HepG2 (cell line): ENCODE data around the gene C2orf49. TPM values are rescaled to one million over a fixed set of nuclear protein-coding genes. Genes with fewer than 3 reads are reported as not detected.

Source experiments
- BCLAF1 ChIP-seq: fragments of 450-650 bp; IDR thresholded peaks from 2 replicates; pipeline ENCODE4 v1.6.1; 2017; ENCODE audit warnings: mild to moderate bottlenecking
- HNRNPL ChIP-seq: fragments of 200-400 bp; formaldehyde crosslinking; IDR thresholded peaks from 2 replicates; pipeline ENCODE4 v1.6.1; 2017; ENCODE audit warnings: mild to moderate bottlenecking, low read depth, low read length
- SMAD1 ChIP-seq: sonication (generic); formaldehyde crosslinking; IDR thresholded peaks from 2 replicates; pipeline ENCODE4 v1.4.0; 2020; ENCODE audit warnings: missing genetic modification reagents, low read depth, mild to moderate bottlenecking, borderline replicate concordance
- STAT6 ChIP-seq: sonication (generic); formaldehyde crosslinking; IDR thresholded peaks from 2 replicates; pipeline ENCODE4 v1.4.0; 2020; ENCODE audit warnings: missing genetic modification reagents, mild to moderate bottlenecking, borderline replicate concordance
- U2AF1 ChIP-seq: fragments of 200-400 bp; formaldehyde crosslinking; optimal IDR thresholded peaks from 2 replicates; pipeline ENCODE3; 2017; ENCODE audit warnings: mild to moderate bottlenecking, low read depth, low read length
- ZNF101 ChIP-seq: sonication (generic); formaldehyde crosslinking; IDR thresholded peaks from 2 replicates; pipeline ENCODE4 v1.4.0; 2020; ENCODE audit warnings: mild to moderate bottlenecking, low read depth, missing genetic modification reagents, borderline replicate concordance
- ZNF350 ChIP-seq: sonication (generic); formaldehyde crosslinking; IDR thresholded peaks from 2 replicates; pipeline ENCODE4 v1.4.0; 2020; ENCODE audit warnings: mild to moderate bottlenecking, low read depth, missing genetic modification reagents, borderline replicate concordance
- ZNF468 ChIP-seq: sonication (generic); formaldehyde crosslinking; IDR thresholded peaks from 2 replicates; pipeline ENCODE4 v1.8.0; 2022; ENCODE audit warnings: mild to moderate bottlenecking, moderate library complexity, missing genetic modification reagents
- ZNF567 ChIP-seq: sonication (generic); formaldehyde crosslinking; IDR thresholded peaks from 2 replicates; pipeline ENCODE4 v1.8.1; 2023; ENCODE audit warnings: mild to moderate bottlenecking, missing genetic modification reagents, borderline replicate concordance
- ZNF879 ChIP-seq: sonication (generic); formaldehyde crosslinking; IDR thresholded peaks from 2 replicates; pipeline ENCODE4 v1.8.1; 2023; ENCODE audit warnings: missing genetic modification reagents
- polyA plus RNA-seq, 8 experiments: library from polyadenylated mRNA; depleted of rRNA in 3 of 8; stranded (reverse) in 7 of 8; unstranded in 1 of 8; fragments of >200 nt; fragmentation: Illumina TruSeq in 4 of 8; extraction: Trizol in 4 of 8; gene quantifications; 2 replicates each; pipeline versions ENCODE4 v1.2.1 to v1.2.3, GENCODE V29; 2011 to 2016; ENCODE audit warnings: low read depth in 4 of 8, missing spikeins in 1 of 8, mixed read lengths in 1 of 8; ENCODE audit not compliant: insufficient read depth in 1 of 8
- total RNA-seq, 5 experiments: library from RNA; depleted of rRNA; stranded (reverse); fragments of >200 nt; fragmentation: Illumina TruSeq; extraction: Trizol; gene quantifications; 2 replicates each; pipeline ENCODE4 v1.2.3, GENCODE V29; 2016; ENCODE audit warnings: low read depth in 1 of 5
- TF ChIP-seq, protein P1 (sequence below), 2 experiments: fragments of 450-650 bp in 1 of 2; sonication (generic) in 1 of 2; formaldehyde crosslinking in 1 of 2; IDR thresholded peaks; 2 replicates each; pipeline versions ENCODE4 v1.6.1 to v1.8.0; 2016 to 2022; ENCODE audit warnings: antibody characterized with exemption in 1 of 2, mild to moderate bottlenecking in 1 of 2, missing genetic modification reagents in 1 of 2

Gene C2orf49
- total and polyA plus RNA-seq, 2 of the 13 experiments (the other 11 are each of a cell fraction or from before 2014, with no cell fraction given), result 24.7 to 28.8 TPM

DNA sequence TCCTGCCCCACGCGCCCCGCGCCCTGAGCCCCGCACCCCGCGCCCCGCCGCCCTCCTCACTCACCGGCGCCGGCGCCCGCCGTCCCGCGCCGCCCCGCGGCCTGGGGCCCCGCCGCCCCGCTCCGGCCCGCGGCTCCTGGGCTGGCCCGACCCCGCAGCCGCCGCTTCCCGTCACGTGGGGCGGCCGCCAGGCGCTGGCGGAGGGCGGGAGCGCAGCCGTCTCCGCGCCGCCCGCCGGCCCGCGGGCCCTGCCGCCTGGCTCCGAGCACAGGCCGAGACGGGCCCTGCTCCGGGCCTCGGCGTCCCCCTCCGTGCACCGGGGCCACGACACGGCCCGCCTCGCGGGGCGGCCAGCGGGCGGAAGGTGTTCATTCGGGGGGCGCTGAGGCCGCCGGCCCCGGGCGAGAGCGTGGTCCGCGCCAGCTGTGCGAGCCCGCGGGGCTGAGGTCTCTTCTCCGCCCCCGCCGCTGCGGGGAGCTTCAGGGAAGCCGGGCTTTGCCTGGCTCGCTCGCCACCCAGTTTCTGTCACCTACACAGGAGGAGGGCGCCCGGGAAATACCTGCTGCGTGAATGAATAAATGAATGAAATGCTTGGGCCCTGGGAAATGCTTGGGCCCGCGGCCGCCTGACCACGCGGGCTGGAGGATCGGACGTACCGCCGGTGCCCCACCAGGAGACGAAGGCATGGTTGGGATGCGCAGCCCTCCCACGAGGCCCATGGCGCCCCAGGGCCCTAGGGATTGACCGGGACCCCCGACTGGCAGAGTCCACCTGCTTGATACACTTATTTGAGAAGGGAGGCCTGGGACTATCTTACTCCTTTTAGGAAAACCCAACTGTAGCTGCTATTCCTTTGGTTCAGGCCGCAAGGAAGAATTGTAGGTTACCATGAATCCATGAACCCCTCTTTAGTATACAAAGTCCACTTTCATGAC is 7.5 kb upstream of the C2orf49 start, which contains the start of gene TGFBRAP1 (continued):
- TF ChIP-seq STAT6 (CRISPR knock-in tag), result no peak; the same call in 1 of the 2 replicates
- TF ChIP-seq, protein P1, sequence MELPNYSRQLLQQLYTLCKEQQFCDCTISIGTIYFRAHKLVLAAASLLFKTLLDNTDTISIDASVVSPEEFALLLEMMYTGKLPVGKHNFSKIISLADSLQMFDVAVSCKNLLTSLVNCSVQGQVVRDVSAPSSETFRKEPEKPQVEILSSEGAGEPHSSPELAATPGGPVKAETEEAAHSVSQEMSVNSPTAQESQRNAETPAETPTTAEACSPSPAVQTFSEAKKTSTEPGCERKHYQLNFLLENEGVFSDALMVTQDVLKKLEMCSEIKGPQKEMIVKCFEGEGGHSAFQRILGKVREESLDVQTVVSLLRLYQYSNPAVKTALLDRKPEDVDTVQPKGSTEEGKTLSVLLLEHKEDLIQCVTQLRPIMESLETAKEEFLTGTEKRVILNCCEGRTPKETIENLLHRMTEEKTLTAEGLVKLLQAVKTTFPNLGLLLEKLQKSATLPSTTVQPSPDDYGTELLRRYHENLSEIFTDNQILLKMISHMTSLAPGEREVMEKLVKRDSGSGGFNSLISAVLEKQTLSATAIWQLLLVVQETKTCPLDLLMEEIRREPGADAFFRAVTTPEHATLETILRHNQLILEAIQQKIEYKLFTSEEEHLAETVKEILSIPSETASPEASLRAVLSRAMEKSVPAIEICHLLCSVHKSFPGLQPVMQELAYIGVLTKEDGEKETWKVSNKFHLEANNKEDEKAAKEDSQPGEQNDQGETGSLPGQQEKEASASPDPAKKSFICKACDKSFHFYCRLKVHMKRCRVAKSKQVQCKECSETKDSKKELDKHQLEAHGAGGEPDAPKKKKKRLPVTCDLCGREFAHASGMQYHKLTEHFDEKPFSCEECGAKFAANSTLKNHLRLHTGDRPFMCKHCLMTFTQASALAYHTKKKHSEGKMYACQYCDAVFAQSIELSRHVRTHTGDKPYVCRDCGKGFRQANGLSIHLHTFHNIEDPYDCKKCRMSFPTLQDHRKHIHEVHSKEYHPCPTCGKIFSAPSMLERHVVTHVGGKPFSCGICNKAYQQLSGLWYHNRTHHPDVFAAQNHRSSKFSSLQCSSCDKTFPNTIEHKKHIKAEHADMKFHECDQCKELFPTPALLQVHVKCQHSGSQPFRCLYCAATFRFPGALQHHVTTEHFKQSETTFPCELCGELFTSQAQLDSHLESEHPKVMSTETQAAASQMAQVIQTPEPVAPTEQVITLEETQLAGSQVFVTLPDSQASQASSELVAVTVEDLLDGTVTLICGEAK (IDR thresholded peaks at IDR 0.05), result no peak
- TF ChIP-seq, protein P1 (CRISPR knock-in tag; IDR thresholded peaks at IDR 0.05), result peak; percentile 86
- peak; percentile 41; the same call in 1 of the 2 replicates for TF ChIP-seq ZNF567 (CRISPR knock-in tag)
- TF ChIP-seq BCLAF1, result no peak
- TF ChIP-seq ZNF101 (CRISPR knock-in tag), result 0 out of 2 replicates have a peak, but pooled peaks have one; percentile 74
- peak; percentile 83; the same call in 1 of the 2 replicates for TF ChIP-seq ZNF468
- 0 out of 2 replicates have a peak, but pooled peaks have one; percentile 17 for TF ChIP-seq ZNF879 (CRISPR knock-in tag)
- peak; percentile 55; the same call in 1 of the 2 replicates for TF ChIP-seq SMAD1 (CRISPR knock-in tag)
- 0 out of 2 replicates have a peak, but pooled peaks have one; percentile 43 for TF ChIP-seq HNRNPL
- TF ChIP-seq ZNF350 (CRISPR knock-in tag), result peak; percentile 44; the same call in 1 of the 2 replicates
- no peak for TF ChIP-seq U2AF1
